ENCODE data around the gene ATXN7L1.

ATXN7L1 gene

GRCh38 chr7:105786520-105787470 lies 89.6 kb downstream of the ATXN7L1 start:
- in situ Hi-C loops (cut with HindIII; ENCODE audit: low sequenced_read_pairs): no loop called here

DNA sequence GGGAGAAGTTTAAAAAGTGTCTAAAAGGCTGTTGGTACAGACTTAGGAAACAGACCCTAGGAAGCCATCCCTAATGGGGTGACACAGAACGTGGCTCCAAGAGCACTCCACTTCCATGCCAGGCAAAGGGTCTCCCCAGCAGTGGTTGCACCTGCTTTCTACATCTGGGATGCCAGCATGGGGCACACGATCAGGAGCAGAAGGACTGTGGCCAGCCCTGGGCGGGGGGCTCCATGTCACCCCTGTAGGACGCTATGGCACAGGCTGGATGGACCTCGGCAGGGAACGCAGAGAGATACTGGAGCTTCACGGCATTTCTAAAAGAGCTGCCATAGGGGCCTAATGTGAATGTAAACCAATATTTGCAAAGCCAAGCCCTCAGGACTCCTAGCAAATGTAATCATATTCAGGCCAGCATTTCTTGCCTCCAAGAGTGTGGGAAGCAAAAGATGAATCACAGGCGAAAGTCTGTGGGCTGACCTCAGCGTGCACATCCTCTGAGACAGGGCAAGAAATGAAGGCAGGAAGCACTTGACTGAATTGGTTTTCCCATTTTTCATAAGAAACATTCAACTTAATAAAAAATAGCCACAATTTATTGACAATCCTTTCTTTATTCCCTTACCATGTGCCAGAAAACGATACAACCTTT lies 93.9 kb downstream of the ATXN7L1 start:
- in situ Hi-C loops (cut with HindIII; ENCODE audit: low sequenced_read_pairs): no loop called here

DNA sequence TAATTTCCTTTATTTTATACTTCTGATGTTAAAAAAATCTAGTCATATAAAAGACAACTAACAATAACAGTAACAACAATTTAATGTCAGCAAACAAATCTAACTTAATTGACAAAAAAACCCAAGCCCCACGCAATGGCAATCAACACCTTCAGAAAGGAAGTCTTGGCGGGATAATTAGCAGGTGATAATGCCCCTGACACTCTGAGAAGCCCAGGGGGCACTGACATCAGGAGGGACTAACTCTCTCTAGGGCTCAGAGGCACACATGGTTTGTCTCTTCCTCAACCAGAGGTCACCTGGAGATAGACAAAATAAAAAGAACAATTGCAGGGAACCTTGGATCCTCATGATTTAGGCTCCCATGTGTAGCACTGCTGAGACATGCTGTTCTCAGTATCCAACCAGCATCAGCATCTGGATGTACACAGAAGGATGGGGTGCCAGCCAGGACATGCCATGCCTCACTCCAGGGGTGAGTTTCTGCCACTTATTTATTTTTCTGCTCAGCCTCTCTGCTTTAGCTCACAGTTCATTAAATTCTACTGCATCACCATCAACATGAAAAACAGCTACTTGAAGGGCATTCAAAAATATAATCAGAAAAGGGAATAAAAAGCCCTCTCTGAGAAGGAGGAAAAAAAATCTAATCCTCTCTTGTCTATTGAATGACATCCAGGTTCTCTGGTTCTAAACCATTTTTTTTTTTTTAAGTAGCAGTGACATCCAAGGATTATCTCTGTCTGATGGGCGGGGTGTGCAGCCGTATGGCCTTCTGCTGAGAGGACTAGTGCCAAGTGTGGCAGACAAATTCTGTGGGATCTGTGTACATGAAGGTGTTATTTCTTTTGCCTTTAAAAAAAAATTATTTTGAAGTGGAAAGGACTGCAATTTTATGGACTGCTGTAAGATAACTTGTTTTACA lies 96.3 kb downstream of the ATXN7L1 start:
- in situ Hi-C loops (cut with HindIII; ENCODE audit: low sequenced_read_pairs): no loop called here

GRCh38 chr7:105778956-105779355 lies 97.4 kb downstream of the ATXN7L1 start:
- in situ Hi-C loops (cut with HindIII; ENCODE audit: low sequenced_read_pairs): no loop called here

GRCh38 chr7:105776986-105777910 lies 99.2 kb downstream of the ATXN7L1 start:
- in situ Hi-C loops (cut with HindIII; ENCODE audit: low sequenced_read_pairs): no loop called here

DNA sequence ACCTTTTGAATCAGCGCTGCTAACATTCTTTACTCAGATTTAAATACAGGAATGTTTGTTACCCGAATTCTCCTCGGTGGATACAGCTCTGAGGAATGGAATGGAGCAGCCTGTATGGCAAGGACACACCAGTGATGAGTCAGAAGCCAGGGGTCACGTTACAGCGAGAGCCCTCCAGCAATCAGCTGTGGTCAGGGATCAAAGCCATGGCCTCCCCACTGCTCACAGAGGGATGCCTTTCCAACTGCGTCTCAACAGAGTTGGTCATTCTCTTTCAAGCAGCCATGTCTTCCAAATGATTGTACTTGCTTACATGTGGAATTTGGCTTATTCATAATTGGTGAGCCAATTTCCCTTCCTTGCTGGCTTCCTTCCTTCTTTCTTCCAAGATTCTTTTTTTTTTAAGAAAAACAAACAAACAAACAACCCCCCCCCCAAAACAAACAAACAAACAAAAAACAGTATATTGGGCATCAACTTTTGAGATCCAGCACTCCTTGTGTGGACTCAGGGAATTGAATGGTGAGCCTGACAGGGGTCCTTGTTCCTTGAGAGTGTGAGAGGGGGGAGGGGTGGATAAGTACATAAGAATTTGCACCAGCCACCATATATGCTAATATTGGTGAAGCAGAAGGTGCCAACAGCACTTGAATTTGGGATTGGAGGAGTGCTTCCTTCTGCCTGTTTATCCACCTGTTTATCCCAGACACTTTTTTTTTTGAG lies 100.2 kb downstream of the ATXN7L1 start:
- in situ Hi-C loops (cut with HindIII; ENCODE audit: low sequenced_read_pairs): no loop called here

- in situ Hi-C loops (cut with HindIII; ENCODE audit: low sequenced_read_pairs): no loop called here
Observed at GRCh38 chr7:105775580-105775979, 100.8 kb downstream of the ATXN7L1 start.

- in situ Hi-C loops (cut with HindIII; ENCODE audit: low sequenced_read_pairs): loop anchor here (25.0 kb wide), 1 partner anchor 264 kb away; no protein-coding TSS in a partner anchor
Observed at GRCh38 chr7:105773030-105773460, 103.4 kb downstream of the ATXN7L1 start.

DNA sequence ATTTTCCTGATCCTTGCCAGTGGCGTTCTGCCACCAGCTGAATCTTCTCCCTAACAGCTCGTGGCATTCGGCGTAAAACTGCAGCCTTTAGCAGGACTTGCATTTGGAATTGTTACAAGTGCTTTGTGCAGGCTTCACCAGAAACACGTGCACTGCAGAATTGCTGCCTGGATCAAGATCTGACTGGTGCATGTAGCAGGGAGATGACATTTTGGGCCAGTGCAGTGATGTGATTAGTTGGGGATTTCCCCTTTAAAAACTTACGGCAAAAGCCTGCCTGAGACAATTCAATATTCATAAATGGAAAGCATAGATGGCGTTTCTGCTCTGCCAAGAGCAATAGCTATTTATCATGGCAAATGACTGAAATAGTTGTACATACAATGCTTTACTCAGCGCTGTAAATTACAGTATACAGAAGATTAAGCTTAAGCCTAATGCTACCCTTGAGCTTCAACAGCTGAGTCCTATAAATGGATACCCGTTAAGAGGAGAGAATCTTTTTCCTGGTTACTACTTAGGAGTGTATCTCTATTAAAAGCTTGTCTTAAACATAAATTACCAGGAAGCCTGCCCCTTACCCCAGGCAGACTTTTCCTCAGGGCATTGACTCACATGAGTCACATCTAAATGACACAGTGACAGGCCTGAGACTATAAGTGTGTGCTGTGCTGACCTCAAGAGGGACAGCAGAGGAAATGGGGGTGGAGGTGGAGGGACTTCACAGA lies 106.3 kb downstream of the ATXN7L1 start:
- in situ Hi-C loops (cut with HindIII; ENCODE audit: low sequenced_read_pairs): loop anchor here (25.0 kb wide), 1 partner anchor 267 kb away; no protein-coding TSS in a partner anchor

DNA sequence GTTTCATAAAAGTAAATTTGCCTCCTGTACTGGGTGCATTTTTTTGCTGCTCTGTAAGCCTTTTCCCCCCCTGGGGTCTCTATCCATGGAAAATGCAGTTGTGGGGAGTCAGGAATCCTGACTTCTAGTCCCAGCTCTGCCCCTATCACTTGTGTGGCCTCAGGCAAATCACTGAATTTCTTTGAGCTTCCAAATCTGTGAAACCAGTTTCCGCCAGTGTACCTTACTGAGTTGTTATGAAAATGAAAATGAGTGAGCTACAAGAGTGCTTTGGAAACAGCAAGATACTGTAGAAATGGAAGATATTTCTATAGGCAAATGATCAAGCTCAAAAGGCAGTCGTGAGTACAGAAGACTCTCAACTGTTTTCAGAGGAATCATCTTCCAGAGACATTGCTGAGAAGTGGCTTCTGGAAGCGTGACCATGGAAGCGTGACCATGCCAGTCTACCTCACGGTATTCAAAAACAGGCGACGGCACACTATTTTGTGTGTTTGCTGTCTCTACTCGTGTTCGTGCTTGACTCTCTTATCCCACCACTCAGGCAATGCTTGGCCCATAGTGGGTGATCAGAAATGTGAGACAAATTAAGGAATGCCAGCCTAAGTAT lies 107.4 kb downstream of the ATXN7L1 start:
- in situ Hi-C loops (cut with HindIII; ENCODE audit: low sequenced_read_pairs): loop anchor here (25.0 kb wide), 1 partner anchor 268 kb away; no protein-coding TSS in a partner anchor

GRCh38 chr7:105768117-105768516 lies 108.3 kb downstream of the ATXN7L1 start:
- in situ Hi-C loops (cut with HindIII; ENCODE audit: low sequenced_read_pairs): loop anchor here (25.0 kb wide), 1 partner anchor 269 kb away; no protein-coding TSS in a partner anchor

GRCh38 chr7:105766421-105767073 lies 109.9 kb downstream of the ATXN7L1 start:
- in situ Hi-C loops (cut with HindIII; ENCODE audit: low sequenced_read_pairs): loop anchor here (25.0 kb wide), 1 partner anchor 271 kb away; no protein-coding TSS in a partner anchor

- in situ Hi-C loops (cut with HindIII; ENCODE audit: low sequenced_read_pairs): loop anchor here (25.0 kb wide), 1 partner anchor 271 kb away; no protein-coding TSS in a partner anchor
Observed at GRCh38 chr7:105765846-105766245, 110.6 kb downstream of the ATXN7L1 start.

DNA sequence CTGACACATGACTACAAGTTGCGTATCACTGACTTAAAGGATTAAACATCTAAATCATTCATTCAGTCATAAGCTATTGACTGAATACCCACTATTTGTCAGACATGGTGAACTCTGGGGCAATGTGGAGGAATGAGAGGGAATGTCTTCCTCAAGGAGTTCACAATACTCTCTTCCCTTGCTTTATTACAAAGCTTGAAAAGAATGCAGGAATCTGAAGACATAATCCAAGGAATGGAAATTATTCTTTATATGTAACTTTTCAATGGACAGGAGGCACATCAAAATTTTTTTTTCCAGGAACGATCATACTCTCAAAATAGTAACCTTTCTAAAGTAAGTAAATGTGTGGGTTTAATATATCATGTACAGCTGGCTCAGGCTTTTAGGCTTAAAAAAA lies 111.9 kb downstream of the ATXN7L1 start:
- in situ Hi-C loops (cut with HindIII; ENCODE audit: low sequenced_read_pairs): loop anchor here (25.0 kb wide), 1 partner anchor 273 kb away; no protein-coding TSS in a partner anchor

DNA sequence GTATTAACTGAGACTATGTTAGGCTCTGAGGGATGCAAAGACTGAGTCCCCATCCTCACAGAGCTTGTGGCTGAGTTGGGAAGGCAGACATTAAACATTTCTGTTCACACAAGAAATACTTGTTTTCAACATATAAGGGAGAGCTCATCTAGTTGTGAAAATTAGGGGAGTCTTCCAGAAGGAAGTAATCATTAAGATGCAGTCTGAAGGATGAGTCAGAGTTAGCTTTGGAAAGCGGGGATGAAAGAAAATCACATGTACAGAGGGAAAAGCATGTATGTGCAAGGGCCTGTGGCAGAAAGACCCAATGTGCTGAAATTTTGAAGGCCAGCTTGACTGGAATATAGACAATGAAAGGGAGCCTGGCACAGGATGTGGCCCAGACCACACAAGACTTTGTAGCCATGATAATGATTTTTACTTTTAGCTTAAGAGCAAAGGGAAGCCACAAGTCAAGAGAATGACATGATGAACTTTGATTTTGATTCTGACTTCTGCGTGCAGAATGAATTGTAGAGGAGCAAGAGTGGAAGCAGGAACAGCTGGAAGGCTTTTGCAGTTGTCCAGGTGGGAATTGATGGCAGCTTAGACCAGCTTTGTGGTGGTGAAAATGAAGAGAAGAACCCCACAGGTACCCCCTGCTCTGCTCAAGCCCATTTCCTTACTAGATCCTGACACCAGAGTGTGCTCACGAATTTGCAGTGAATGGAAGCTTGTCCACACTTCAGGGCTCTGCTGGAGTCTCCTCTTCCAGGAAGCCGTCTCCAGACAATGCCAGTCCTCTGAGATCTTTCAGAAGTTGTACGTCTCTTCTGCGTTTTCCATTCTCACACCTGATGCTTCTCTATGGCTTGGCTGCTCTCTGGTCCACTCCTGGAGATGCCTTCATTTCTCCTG lies 115.6 kb downstream of the ATXN7L1 start:
- in situ Hi-C loops (cut with HindIII; ENCODE audit: low sequenced_read_pairs): loop anchor here (25.0 kb wide), 1 partner anchor 277 kb away; no protein-coding TSS in a partner anchor
